GM21717 (cell line): ENCODE data around the gene CCDC3.

Source experiments
- ATAC-seq: cut with Tn5 transposase; IDR thresholded peaks from one replicate; pipeline ENCODE4 v1.9.1; 2021; ENCODE audit warnings: mild to moderate bottlenecking, moderate library complexity; ENCODE audit not compliant: unreplicated experiment

The CCDC3 gene

GRCh38 chr10:12965571-12965970 lies 35.9 kb downstream of the CCDC3 start:
- ATAC-seq, result no peak

GRCh38 chr10:12962556-12962955 lies 39.0 kb downstream of the CCDC3 start:
- no peak for ATAC-seq

GRCh38 chr10:12961416-12962205 lies 39.9 kb downstream of the CCDC3 start:
- ATAC-seq, result no peak

GRCh38 chr10:12960941-12961340 lies 40.6 kb downstream of the CCDC3 start:
- no peak for ATAC-seq

- ATAC-seq, result no peak
Measured at GRCh38 chr10:12960334-12960898, 41.1 kb downstream of the CCDC3 start.

GRCh38 chr10:12958546-12959110 lies 42.9 kb downstream of the CCDC3 start:
- ATAC-seq, result no peak

- no peak for ATAC-seq
Measured at GRCh38 chr10:12957081-12957480, 44.4 kb downstream of the CCDC3 start.

GRCh38 chr10:12954866-12955265 lies 46.6 kb downstream of the CCDC3 start:
- no peak for ATAC-seq

- ATAC-seq, result no peak
Measured at GRCh38 chr10:12950583-12951128, 50.9 kb downstream of the CCDC3 start.

GRCh38 chr10:12949248-12949647 lies 52.3 kb downstream of the CCDC3 start:
- ATAC-seq, result no peak

GRCh38 chr10:12947741-12948140 lies 53.8 kb downstream of the CCDC3 start:
- no peak for ATAC-seq

- no peak for ATAC-seq
Measured at GRCh38 chr10:12946372-12946771, 55.1 kb downstream of the CCDC3 start.

- ATAC-seq, result no peak
Measured at GRCh38 chr10:12945690-12946359, 55.7 kb downstream of the CCDC3 start.

GRCh38 chr10:12944931-12945330 lies 56.6 kb downstream of the CCDC3 start:
- ATAC-seq, result no peak

GRCh38 chr10:12943425-12943824 lies 58.1 kb downstream of the CCDC3 start:
- ATAC-seq, result no peak

- no peak for ATAC-seq
Measured at GRCh38 chr10:12941966-12942365, 59.5 kb downstream of the CCDC3 start.

GRCh38 chr10:12940791-12941190 lies 60.7 kb downstream of the CCDC3 start:
- no peak for ATAC-seq

GRCh38 chr10:12938271-12938670 lies 63.2 kb downstream of the CCDC3 start:
- ATAC-seq, result no peak

GRCh38 chr10:12937527-12937926 lies 64.0 kb downstream of the CCDC3 start:
- no peak for ATAC-seq

- ATAC-seq, result no peak
Measured at GRCh38 chr10:12934777-12935176, 66.7 kb downstream of the CCDC3 start.

GRCh38 chr10:12929381-12929780 lies 72.1 kb downstream of the CCDC3 start:
- no peak for ATAC-seq
